Nephron progenitor cell (in vitro differentiated cells): ENCODE measurements around the gene PIP4K2C.

ENCODE experiments used
- DNase-seq: peaks from one replicate; pipeline ENCODE4 v3.0.0; 2021
- H3K27ac Mint-ChIP-seq: 2 replicates; pipeline ENCODE4 v1.8.0; 2021; ENCODE audit warnings: mild to moderate bottlenecking, moderate library complexity, mixed read lengths
- H3K27me3 Mint-ChIP-seq: 2 replicates; pipeline ENCODE4 v1.8.0; 2021; ENCODE audit warnings: mild to moderate bottlenecking, low read depth, mixed read lengths; ENCODE audit not compliant: poor library complexity
- H3K36me3 Mint-ChIP-seq: 2 replicates; pipeline ENCODE4 v1.8.0; 2021; ENCODE audit warnings: low read depth, mixed read lengths
- H3K4me1 Mint-ChIP-seq: 2 replicates; pipeline ENCODE4 v1.8.0; 2021; ENCODE audit warnings: mixed read lengths
- H3K4me3 Mint-ChIP-seq: 2 replicates; pipeline ENCODE4 v1.8.0; 2021; ENCODE audit warnings: mild to moderate bottlenecking, moderate library complexity, mixed read lengths
- H3K9me3 Mint-ChIP-seq: 2 replicates; pipeline ENCODE4 v1.8.0; 2021; ENCODE audit warnings: mild to moderate bottlenecking, moderate library complexity, mixed read lengths
- TF ChIP-seq, protein P1 (sequence below): fragments of 200-600 bp; sonication (generic); IDR thresholded peaks from 2 replicates; pipeline ENCODE4 v1.5.0; 2021; ENCODE audit warnings: antibody characterized with exemption

The PIP4K2C gene

DNA sequence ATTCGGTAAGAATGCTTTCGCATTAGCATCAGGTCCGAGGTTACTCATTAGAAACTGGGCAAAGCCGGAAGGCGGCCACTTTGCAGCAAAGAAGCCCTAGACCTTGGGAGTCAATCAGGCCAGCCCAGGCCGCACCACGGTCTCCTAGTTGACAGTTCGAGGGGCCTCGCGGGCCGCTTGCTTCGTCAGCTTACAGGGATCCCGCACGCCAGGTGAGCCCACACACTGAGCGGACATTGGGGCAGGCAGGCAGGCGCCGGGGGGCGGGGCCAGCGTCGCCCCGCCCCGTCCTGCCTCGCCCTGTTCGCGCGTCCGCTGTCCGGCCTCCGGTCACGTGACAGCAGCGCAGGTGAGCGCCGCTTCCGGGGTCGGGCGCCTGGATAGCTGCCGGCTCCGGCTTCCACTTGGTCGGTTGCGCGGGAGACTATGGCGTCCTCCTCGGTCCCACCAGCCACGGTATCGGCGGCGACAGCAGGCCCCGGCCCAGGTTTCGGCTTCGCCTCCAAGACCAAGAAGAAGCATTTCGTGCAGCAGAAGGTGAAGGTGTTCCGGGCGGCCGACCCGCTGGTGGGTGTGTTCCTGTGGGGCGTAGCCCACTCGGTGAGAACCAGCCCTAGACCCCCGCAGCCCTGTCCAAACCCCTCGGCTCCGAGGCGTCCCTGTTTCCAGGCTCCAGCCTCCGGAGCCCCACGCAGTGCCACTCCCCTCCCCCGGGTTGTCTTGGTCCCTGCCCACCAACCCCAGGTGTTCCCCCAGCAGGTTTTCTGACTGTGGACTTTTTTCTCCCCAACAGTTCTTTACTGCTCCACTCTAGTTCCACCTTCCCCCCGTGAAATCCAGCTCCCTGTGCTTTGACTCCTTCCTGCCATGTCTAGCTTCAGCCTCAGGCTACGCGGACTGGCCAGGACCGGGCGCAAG is at the start of gene PIP4K2C:
Gene PIP4K2C (plus strand): TSS at position 329 of the 918 bp plus-strand sequence. CDS start 98 bp downstream, at position 427.
- peak; percentile 75 for DNase-seq
- H3K4me1 Mint-ChIP-seq: peaks cover 20% of the 10 kb centered on the region
- no peak within 1 kb of the TSS for H3K27ac Mint-ChIP-seq
- H3K36me3 Mint-ChIP-seq: peaks cover 5% of the 10 kb centered on the region
- peaks cover 16% of the 10 kb centered on the region for H3K27me3 Mint-ChIP-seq
- H3K4me3 Mint-ChIP-seq: peak within 1 kb of the TSS; percentile 96
- TF ChIP-seq, protein P1, sequence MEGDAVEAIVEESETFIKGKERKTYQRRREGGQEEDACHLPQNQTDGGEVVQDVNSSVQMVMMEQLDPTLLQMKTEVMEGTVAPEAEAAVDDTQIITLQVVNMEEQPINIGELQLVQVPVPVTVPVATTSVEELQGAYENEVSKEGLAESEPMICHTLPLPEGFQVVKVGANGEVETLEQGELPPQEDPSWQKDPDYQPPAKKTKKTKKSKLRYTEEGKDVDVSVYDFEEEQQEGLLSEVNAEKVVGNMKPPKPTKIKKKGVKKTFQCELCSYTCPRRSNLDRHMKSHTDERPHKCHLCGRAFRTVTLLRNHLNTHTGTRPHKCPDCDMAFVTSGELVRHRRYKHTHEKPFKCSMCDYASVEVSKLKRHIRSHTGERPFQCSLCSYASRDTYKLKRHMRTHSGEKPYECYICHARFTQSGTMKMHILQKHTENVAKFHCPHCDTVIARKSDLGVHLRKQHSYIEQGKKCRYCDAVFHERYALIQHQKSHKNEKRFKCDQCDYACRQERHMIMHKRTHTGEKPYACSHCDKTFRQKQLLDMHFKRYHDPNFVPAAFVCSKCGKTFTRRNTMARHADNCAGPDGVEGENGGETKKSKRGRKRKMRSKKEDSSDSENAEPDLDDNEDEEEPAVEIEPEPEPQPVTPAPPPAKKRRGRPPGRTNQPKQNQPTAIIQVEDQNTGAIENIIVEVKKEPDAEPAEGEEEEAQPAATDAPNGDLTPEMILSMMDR: no peak
- no peaks in the 10 kb centered on the region for H3K9me3 Mint-ChIP-seq

DNA sequence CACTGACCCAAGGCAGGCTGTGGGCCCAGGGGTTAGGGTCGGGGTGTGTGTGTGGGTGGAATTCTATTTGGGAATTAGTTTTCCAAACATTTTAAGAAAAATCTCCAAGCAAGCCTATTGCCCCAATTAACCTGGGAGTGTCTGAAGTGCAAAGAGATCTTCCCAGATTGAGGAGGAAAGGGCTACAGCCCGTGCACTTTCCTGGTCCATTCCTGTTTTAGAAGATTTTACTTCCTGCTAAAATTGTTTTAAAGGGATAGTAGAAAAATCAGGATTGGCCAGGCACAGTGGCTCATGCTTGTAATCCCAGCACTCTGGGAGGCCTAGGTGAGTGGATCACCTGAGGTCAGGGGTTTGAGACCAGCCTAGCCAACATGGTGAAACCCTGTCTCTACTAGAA is 49.3 kb upstream of the PIP4K2C start:
- Mint-ChIP-seq H3K9me3 (no peaks in the 10 kb centered on the region), H3K27me3 (no peaks in the 10 kb centered on the region), H3K36me3 (peaks cover 24% of the 10 kb centered on the region), H3K4me1 (peaks cover 37% of the 10 kb centered on the region), H3K27ac (no peak overlapping the region), H3K4me3 (no peak overlapping the region)
- TF ChIP-seq, protein P1: no peak
- DNase-seq: no peak

DNA sequence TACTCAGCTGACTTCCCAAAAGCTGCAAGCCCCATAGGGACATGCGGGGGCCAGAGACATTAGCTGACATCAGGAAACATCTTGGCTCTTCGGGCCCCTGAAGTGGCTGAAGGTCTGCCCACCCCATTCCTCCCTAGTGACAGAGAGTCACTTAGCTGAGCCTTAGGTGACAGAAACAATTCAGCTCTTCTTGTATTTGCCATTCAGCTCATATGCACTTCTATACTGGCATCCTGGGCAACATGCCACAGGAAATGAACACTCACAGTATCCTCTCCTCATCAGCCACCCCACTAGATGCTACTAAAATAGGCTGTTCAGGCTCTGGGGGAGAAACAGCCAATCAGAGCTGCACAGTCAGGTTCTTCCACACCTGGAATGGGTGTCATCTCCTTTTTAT is 47.4 kb upstream of the PIP4K2C start:
- no peak for DNase-seq
- no peaks in the 10 kb centered on the region for H3K9me3 Mint-ChIP-seq
- H3K27ac Mint-ChIP-seq: no peak overlapping the region
- H3K4me1 Mint-ChIP-seq: peaks cover 42% of the 10 kb centered on the region
- H3K36me3 Mint-ChIP-seq: peaks cover 10% of the 10 kb centered on the region
- no peak overlapping the region for H3K4me3 Mint-ChIP-seq
- peaks cover 17% of the 10 kb centered on the region for H3K27me3 Mint-ChIP-seq
- TF ChIP-seq, protein P1: no peak

DNA sequence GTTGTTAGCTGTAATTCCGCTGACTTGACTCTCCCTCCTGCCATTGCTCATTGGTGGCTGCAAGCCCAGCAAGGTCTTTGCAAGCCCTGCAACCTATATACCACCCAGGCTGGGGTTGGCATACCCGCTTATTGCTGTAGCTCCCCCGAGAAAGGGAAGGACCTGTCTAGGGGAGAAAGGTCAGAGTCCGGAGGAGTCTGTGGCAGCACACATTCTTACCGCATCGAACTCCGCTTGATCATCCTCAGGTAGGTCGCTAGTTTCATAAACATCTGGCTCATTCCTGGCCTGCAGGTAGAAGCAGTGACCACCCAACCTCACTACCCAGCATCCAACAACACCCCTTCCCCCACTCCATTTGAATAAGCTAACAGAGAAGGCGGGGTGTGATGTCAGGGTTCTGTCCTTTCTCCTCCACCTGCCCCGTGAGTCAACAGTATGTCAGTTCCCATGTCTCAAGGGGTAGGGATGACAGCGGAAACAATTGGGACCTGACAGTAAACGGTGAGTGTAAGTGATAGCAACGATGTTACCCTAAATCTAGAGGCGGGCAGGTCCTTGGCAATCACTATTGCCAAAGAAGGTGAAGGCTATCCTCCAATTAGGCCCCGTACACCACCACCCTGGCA is 45.1 kb upstream of the PIP4K2C start:
- Mint-ChIP-seq H3K4me3 (peak overlapping the region; percentile 98), H3K36me3 (peaks cover 3% of the 10 kb centered on the region), H3K4me1 (peaks cover 37% of the 10 kb centered on the region), H3K27me3 (peaks cover 40% of the 10 kb centered on the region), H3K9me3 (no peaks in the 10 kb centered on the region), H3K27ac (no peak overlapping the region)
- DNase-seq: no peak
- TF ChIP-seq, protein P1: no peak

DNA sequence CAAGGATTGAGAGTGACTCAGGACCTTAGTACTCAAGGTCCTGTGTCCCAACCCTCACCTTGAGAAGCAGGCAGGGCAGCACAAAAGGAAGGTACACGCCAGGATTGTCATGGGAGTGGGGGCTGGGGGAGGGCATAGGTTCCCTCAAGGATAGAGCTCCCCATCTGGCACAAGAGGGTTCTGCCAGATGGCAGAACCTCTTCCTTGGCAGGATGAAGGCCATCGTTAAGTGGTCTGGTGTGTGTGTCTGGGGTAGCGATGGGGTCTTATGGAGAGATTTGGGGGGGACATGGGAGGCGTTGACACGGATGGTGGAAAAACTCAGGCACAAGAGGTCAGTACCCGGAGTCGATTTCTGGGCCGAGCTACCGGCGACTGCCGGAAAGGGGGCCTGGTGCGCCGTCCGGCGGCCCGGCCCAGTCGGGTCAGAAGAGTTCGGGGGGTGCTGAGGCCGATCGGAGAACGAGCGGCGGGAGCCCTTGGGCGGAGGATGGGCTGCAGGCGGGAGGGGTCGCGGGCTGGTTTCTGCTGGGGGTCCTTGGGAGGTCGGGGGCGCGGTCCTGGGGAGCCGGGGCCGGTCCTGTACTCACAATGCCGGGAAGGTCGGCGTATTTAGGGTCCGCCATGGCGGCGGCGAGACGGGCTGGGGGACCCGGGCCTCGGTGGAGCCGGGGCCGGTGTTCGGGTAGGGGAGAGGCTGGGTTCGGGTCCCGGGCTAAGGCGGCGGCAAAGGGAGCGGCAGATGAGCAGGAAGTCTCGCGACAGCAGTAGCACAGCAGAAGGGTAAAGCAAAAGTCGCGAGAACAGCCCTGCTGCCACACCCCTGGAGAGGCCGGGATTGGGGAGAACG is 44.3 kb upstream of the PIP4K2C start, which contains the start of gene DCTN2:
Gene DCTN2 (minus strand): TSS at position 755 of the 850 bp plus-strand sequence. CDS start 129 bp downstream, at position 626.
- H3K27ac Mint-ChIP-seq: peak within 1 kb of the TSS; percentile 29
- peaks cover 47% of the 10 kb centered on the region for H3K27me3 Mint-ChIP-seq
- TF ChIP-seq, protein P1: no peak
- peak; percentile 90 for DNase-seq
- peaks cover 37% of the 10 kb centered on the region for H3K4me1 Mint-ChIP-seq
- no peaks in the 10 kb centered on the region for H3K9me3 Mint-ChIP-seq
- H3K36me3 Mint-ChIP-seq: no peaks in the 10 kb centered on the region
- H3K4me3 Mint-ChIP-seq: peak within 1 kb of the TSS; percentile 98
